ENCODE measurements around the gene ARHGAP18. TPM values are rescaled to one million over a fixed set of nuclear protein-coding genes. Genes with fewer than 3 reads are reported as not detected.

Gene ARHGAP18
- total RNA-seq, 4 donors from 2014 or later, result 9.6 to 16.8 (median 13.9) TPM

GRCh38 chr6:129609635-129610034 lies 100.3 kb downstream of the ARHGAP18 start:
- H3K27ac ChIP-seq, result peak overlapping the region in 1 of 4 donors; percentile 18
- H3K27me3 ChIP-seq, result no peaks in the 10 kb centered on the region
- 71 to 74% methylated on average over 4 of the region's 4 CpGs for WGBS, 2 donors
- peaks cover 0 to 9% (median 2%) of the 10 kb centered on the region in 4 donors for H3K4me1 ChIP-seq
- TF ChIP-seq POLR2A (IDR thresholded peaks at IDR 0.05), result no peak
- TF ChIP-seq EP300 (IDR thresholded peaks at IDR 0.05), result peak in 1 of 2 donors; percentile 23
- no peak overlapping the region for H3K4me3 ChIP-seq
- no peaks in the 10 kb centered on the region for H3K9me3 ChIP-seq
- no peaks in the 10 kb centered on the region for H3K36me3 ChIP-seq
- peak in 1 of 2 donors; percentile 24 for DNase-seq (ENCODE audit: low spot score in 2 of 2)

GRCh38 chr6:129608886-129609537 lies 101.0 kb downstream of the ARHGAP18 start:
- Histone ChIP-seq H3K4me3 (no peak overlapping the region), H3K36me3 (no peaks in the 10 kb centered on the region), H3K27ac (peak overlapping the region in 1 of 4 donors; percentile 18), H3K27me3 (no peaks in the 10 kb centered on the region), H3K9me3 (no peaks in the 10 kb centered on the region), H3K4me1 (peaks cover 0 to 9% (median 2%) of the 10 kb centered on the region in 4 donors)
- whole genome bisulfite sequencing, 2 donors, result 61 to 66% methylated on average over 3 of the region's 3 CpGs
- TF ChIP-seq CTCF (IDR thresholded peaks at IDR 0.05) (no peak), POLR2A (IDR thresholded peaks at IDR 0.05) (no peak), EP300 (IDR thresholded peaks at IDR 0.05) (no peak)
- no peak for DNase-seq (ENCODE audit: low spot score in 2 of 2)

GRCh38 chr6:129607581-129608186 lies 102.3 kb downstream of the ARHGAP18 start:
- no peak for TF ChIP-seq CTCF (IDR thresholded peaks at IDR 0.05)
- no peak for TF ChIP-seq POLR2A (IDR thresholded peaks at IDR 0.05)
- TF ChIP-seq EP300 (IDR thresholded peaks at IDR 0.05), result no peak
- no peaks in the 10 kb centered on the region for H3K9me3 ChIP-seq
- DNase-seq (ENCODE audit: low spot score in 2 of 2), result no peak
- WGBS, 2 donors, result 46 to 47% methylated on average over 6 of the region's 6 CpGs
- H3K4me1 ChIP-seq, result peaks cover 0 to 9% (median 2%) of the 10 kb centered on the region in 4 donors
- H3K4me3 ChIP-seq, result no peak overlapping the region
- H3K36me3 ChIP-seq, result no peaks in the 10 kb centered on the region
- no peak overlapping the region for H3K27ac ChIP-seq
- no peaks in the 10 kb centered on the region for H3K27me3 ChIP-seq

GRCh38 chr6:129606664-129607063 lies 103.3 kb downstream of the ARHGAP18 start:
- DNase-seq (ENCODE audit: low spot score in 2 of 2), result no peak
- WGBS, 2 donors, result 91 to 96% methylated on average over 5 of the region's 5 CpGs
- Histone ChIP-seq H3K27ac (no peak overlapping the region), H3K4me3 (no peak overlapping the region), H3K4me1 (peaks cover 0 to 9% (median 2%) of the 10 kb centered on the region in 4 donors), H3K36me3 (no peaks in the 10 kb centered on the region), H3K9me3 (no peaks in the 10 kb centered on the region), H3K27me3 (no peaks in the 10 kb centered on the region)
- no peak for TF ChIP-seq EP300 (IDR thresholded peaks at IDR 0.05)
- no peak for TF ChIP-seq CTCF (IDR thresholded peaks at IDR 0.05)
- TF ChIP-seq POLR2A (IDR thresholded peaks at IDR 0.05), result no peak

GRCh38 chr6:129605967-129606366 lies 104.0 kb downstream of the ARHGAP18 start:
- no peaks in the 10 kb centered on the region for H3K27me3 ChIP-seq
- no peaks in the 10 kb centered on the region for H3K36me3 ChIP-seq
- H3K27ac ChIP-seq, result no peak overlapping the region
- H3K4me3 ChIP-seq, result no peak overlapping the region
- DNase-seq (ENCODE audit: low spot score in 2 of 2), result no peak
- no peaks in the 10 kb centered on the region for H3K9me3 ChIP-seq
- H3K4me1 ChIP-seq, result peaks cover 0 to 9% (median 2%) of the 10 kb centered on the region in 4 donors
- TF ChIP-seq CTCF (IDR thresholded peaks at IDR 0.05) (no peak), EP300 (IDR thresholded peaks at IDR 0.05) (peak in 1 of 2 donors; percentile 13), POLR2A (IDR thresholded peaks at IDR 0.05) (no peak)
- WGBS, 2 donors, result 78 to 83% methylated on average over 7 of the region's 7 CpGs
